GM12878 (cell line): ENCODE data around the gene SDK2. TPM values are rescaled to one million over a fixed set of nuclear protein-coding genes. Genes with fewer than 3 reads are reported as not detected.

Source experiments
- ATAC-seq: fragments of 200-7000 bp; cut with Tn5 transposase; 3 replicates; pipeline ENCODE4 v1.9.1; 2020; ENCODE audit warnings: mild to moderate bottlenecking, moderate library complexity
- BruUV-seq: library from RNA; stranded (reverse); fragments of 400-500 nt; replicated peaks from 2 replicates; lab custom pipeline; 2021; lab: Mats Ljungman, UMichigan
- CTCF ChIA-PET: fragments of 300-600 bp; sonication (Branson Sonifier 250); formaldehyde crosslinking; extraction: SDS; loops from one replicate; lab custom pipeline; 2021; ENCODE audit warnings: inconsistent platforms; lab: Yijun Ruan, JAX
- POLR2A ChIA-PET: fragments of 350-600 bp; formaldehyde crosslinking; extraction: SDS; loops from one replicate; lab custom pipeline; 2021; ENCODE audit warnings: inconsistent platforms; lab: Charles Lee
- RAD21 ChIA-PET: fragments of 300-600 bp; sonication (Branson Sonifier 250); formaldehyde crosslinking; loops from one replicate; lab custom pipeline; 2023; ENCODE audit warnings: antibody characterized with exemption; ENCODE audit not compliant: unreplicated experiment; lab: Charles Lee
- SMC1A ChIA-PET: fragments of 300-600 bp; sonication (Branson Sonifier 250); formaldehyde crosslinking; loops from one replicate; lab custom pipeline; 2023; ENCODE audit not compliant: unreplicated experiment, uncharacterized antibody; lab: Charles Lee
- DNase-seq: peaks from one replicate; pipeline ENCODE4 v3.0.0-alpha.2; 2011; ENCODE audit warnings: low read depth, low spot score
- FAIRE-seq: peaks from 3 replicates; lab custom pipeline; 2011; peaks lifted over from hg19 to GRCh38; lab: Jason Lieb, UNC
- H2AFZ ChIP-seq: 2 replicates; pipeline ENCODE4 v1.6.0; 2011; ENCODE audit warnings: low read depth, low read length, control low read depth; ENCODE audit not compliant: control insufficient read depth
- H3K27ac ChIP-seq: 2 replicates; pipeline ENCODE4 v1.5.1; 2011; ENCODE audit warnings: control low read depth; ENCODE audit not compliant: control insufficient read depth, insufficient read depth
- H3K27me3 ChIP-seq, 2 experiments: replicated peaks in 1 of 2; 2 replicates each; pipeline versions ENCODE4 v1.6.0 to v1.6.1; 2011; ENCODE audit warnings: low read length in 1 of 2; ENCODE audit not compliant: control insufficient read depth in 2 of 2, insufficient read depth in 2 of 2
- H3K36me3 ChIP-seq, 2 experiments: 2 replicates each; pipeline ENCODE4 v1.5.1; 2011; ENCODE audit warnings: low read length in 1 of 2; ENCODE audit not compliant: control insufficient read depth in 2 of 2, insufficient read depth in 2 of 2
- H3K4me1 ChIP-seq: 2 replicates; pipeline ENCODE4 v1.6.1; 2011; ENCODE audit warnings: mild to moderate bottlenecking, low read length, moderate library complexity, mixed read lengths; ENCODE audit not compliant: control insufficient read depth, insufficient read depth
- H3K4me2 ChIP-seq: 2 replicates; pipeline ENCODE4 v1.6.0; 2011; ENCODE audit warnings: control low read depth; ENCODE audit not compliant: control insufficient read depth, insufficient read depth
- H3K4me3 ChIP-seq: fragments of 200-600 bp; sonication (generic); 2 replicates; pipeline ENCODE4 v1.5.1; 2016
- H3K79me2 ChIP-seq: 2 replicates; pipeline ENCODE4 v1.6.0; 2011; ENCODE audit warnings: low read length; ENCODE audit not compliant: control insufficient read depth, insufficient read depth
- H3K9ac ChIP-seq: 2 replicates; pipeline ENCODE4 v1.8.0; 2011; ENCODE audit warnings: low read length, control low read depth, mixed read lengths; ENCODE audit not compliant: control insufficient read depth, insufficient read depth
- H3K9me3 ChIP-seq: replicated peaks from 3 replicates; pipeline ENCODE4 v1.5.1; 2011; ENCODE audit warnings: mild to moderate bottlenecking, low read length; ENCODE audit not compliant: control insufficient read depth, insufficient read depth
- H4K20me1 ChIP-seq: 2 replicates; pipeline ENCODE4 v1.6.0; 2011; ENCODE audit not compliant: control insufficient read depth, insufficient read depth
- BCLAF1 ChIP-seq: fragments of 450-650 bp; IDR thresholded peaks from 2 replicates; pipeline ENCODE4 v1.6.1; 2017; ENCODE audit warnings: antibody characterized with exemption, mild to moderate bottlenecking, moderate library complexity
- BRCA1 ChIP-seq: IDR thresholded peaks from 2 replicates; pipeline ENCODE4 v1.6.1; 2011; ENCODE audit warnings: low read depth, low read length, improper control_type of control experiment
- CBX5 ChIP-seq: sonication (generic); IDR thresholded peaks from 2 replicates; pipeline ENCODE4 v1.6.1; 2016; ENCODE audit warnings: low read depth, moderate library complexity, mild to moderate bottlenecking, inconsistent platforms
- CUX1 ChIP-seq: IDR thresholded peaks from 2 replicates; pipeline ENCODE4 v1.6.1; 2012; ENCODE audit warnings: improper control_type of control experiment, low read depth, low read length; ENCODE audit not compliant: insufficient replicate concordance
- DPF2 ChIP-seq: fragments of 450-650 bp; IDR thresholded peaks from 2 replicates; pipeline ENCODE4 v1.6.1; 2017; ENCODE audit warnings: mild to moderate bottlenecking
- EED ChIP-seq: sonication (generic); IDR thresholded peaks from 2 replicates; pipeline ENCODE4 v1.6.1; 2016; ENCODE audit warnings: antibody characterized with exemption, low read depth
- ETV6 ChIP-seq, 2 experiments: fragments of 450-650 bp in 1 of 2; IDR thresholded peaks in 1 of 2; conservative IDR thresholded peaks in 1 of 2; 2 replicates each; pipeline ENCODE4 v1.6.1; 2014; ENCODE audit warnings: antibody characterized with exemption in 1 of 2, borderline replicate concordance in 1 of 2, low read depth in 1 of 2, mild to moderate bottlenecking in 1 of 2, moderate library complexity in 1 of 2
- EZH2 ChIP-seq: IDR thresholded peaks from 2 replicates; pipeline ENCODE4 v1.6.1; 2012; ENCODE audit warnings: low read depth, mild to moderate bottlenecking, control low read depth, inconsistent platforms, low read length, borderline replicate concordance; ENCODE audit not compliant: control insufficient read depth
- KAT2A ChIP-seq: conservative IDR thresholded peaks from 2 replicates; pipeline ENCODE4 v1.6.1; 2011; ENCODE audit warnings: low read depth, low read length; ENCODE audit not compliant: control insufficient read depth
- LARP7 ChIP-seq: fragments of 450-650 bp; IDR thresholded peaks from 2 replicates; pipeline ENCODE4 v1.6.1; 2017; ENCODE audit warnings: mild to moderate bottlenecking
- MEF2A ChIP-seq: IDR thresholded peaks from 2 replicates; pipeline ENCODE4 v1.6.1; 2011; ENCODE audit warnings: low read depth, mild to moderate bottlenecking, low read length, moderate library complexity; ENCODE audit not compliant: insufficient read depth
- MEF2B ChIP-seq: fragments of 450-650 bp; IDR thresholded peaks from 2 replicates; pipeline ENCODE4 v1.6.1; 2018; ENCODE audit warnings: mild to moderate bottlenecking, moderate library complexity; ENCODE audit not compliant: partially characterized antibody, poor library complexity, severe bottlenecking
- POLR2A ChIP-seq: IDR thresholded peaks from 2 replicates; pipeline ENCODE4 v1.6.1; 2011; ENCODE audit warnings: low read depth, mild to moderate bottlenecking, low read length
- SIN3A ChIP-seq: IDR thresholded peaks from 2 replicates; pipeline ENCODE4 v1.6.1; 2012; ENCODE audit warnings: low read depth, low read length, improper control_type of control experiment
- SP1 ChIP-seq: IDR thresholded peaks from one replicate; pipeline ENCODE4 v1.6.1; 2011; ENCODE audit warnings: low read depth, low read length
- TAF1 ChIP-seq: IDR thresholded peaks from 2 replicates; pipeline ENCODE4 v1.6.1; 2011; ENCODE audit warnings: mild to moderate bottlenecking, low read depth, low read length, borderline replicate concordance
- ZSCAN29 ChIP-seq: fragments of 450-650 bp; IDR thresholded peaks from 2 replicates; pipeline ENCODE4 v1.6.1; 2017; ENCODE audit warnings: mild to moderate bottlenecking, moderate library complexity
- WGBS: methylation state at CpG from one replicate; pipeline ENCODE4 v1.1.6; 2016; ENCODE audit warnings: low lambda C conversion rate; ENCODE audit not compliant: insufficient replicate concordance, insufficient coverage; ENCODE audit errors: missing lambda C conversion rate; 5-methylcytosine and 5-hydroxymethylcytosine counted together
- in situ Hi-C: fragments of 300-500 bp; cut with MboI; formaldehyde crosslinking; loops from 9 replicates; pipeline ENCODE4 v1.14.3; 2018; ENCODE audit warnings: mixed read lengths
- intact Hi-C: fragments of 100-400 bp; cut with micrococcal nuclease; formaldehyde crosslinking; loops from one replicate; pipeline ENCODE4 v1.14.2; 2022; ENCODE audit not compliant: unreplicated experiment
- polyA plus RNA-seq, 11 experiments: library from polyadenylated mRNA; depleted of rRNA in 4 of 11; unstranded in 6 of 11; stranded (reverse) in 5 of 11; fragments of >200 nt; fragmentation: Nextera tagmentation in 4 of 11; fragmentation: Illumina TruSeq in 1 of 11; extraction: Ambion mirVana in 4 of 11; extraction: Trizol in 1 of 11; gene quantifications; 1 replicate in 1 of 11; 2 replicates in 10 of 11; pipeline versions ENCODE4 v1.2.1 to v1.2.3, GENCODE V29; 2011 to 2016; ENCODE audit warnings: inconsistent platforms in 2 of 11, missing spikeins in 2 of 11, low read depth in 1 of 11
- total RNA-seq, 4 experiments: library from RNA; depleted of rRNA in 3 of 4; stranded (reverse); fragments of >200 nt in 3 of 4; fragmentation: Illumina TruSeq in 1 of 4; extraction: Trizol in 1 of 4; gene quantifications; 2 replicates each; pipeline versions ENCODE4 v1.2.1 to v1.2.3, GENCODE V29; 2013 to 2021

SDK2 gene
- total and polyA plus RNA-seq, 10 of the 15 experiments (the other 5 are each of a cell fraction or from before 2014, with no cell fraction given): 0.03 to 0.08 (median 0.03) TPM; not detected in 7

GRCh38 chr17:73379826-73380225 is 264.4 kb downstream of the SDK2 start (continued):
- TF ChIP-seq CUX1: no peak
- TF ChIP-seq, all 136 proteins: peak for 0

- Histone ChIP-seq H3K4me3 (no peak overlapping the region), H3K79me2 (no peaks in the 10 kb centered on the region), H4K20me1 (no peaks in the 10 kb centered on the region), H3K9me3 (no peaks in the 10 kb centered on the region), H3K4me2 (no peak overlapping the region), H2AFZ (no peak overlapping the region), H3K27ac (no peak overlapping the region), H3K27me3 (no peaks in the 10 kb centered on the region; a peak in 1 of 4 replicates), H3K9ac (no peak overlapping the region), H3K4me1 (no peaks in the 10 kb centered on the region), H3K36me3 (no peaks in the 10 kb centered on the region)
- BruUV-seq: no TSS peak
- TF ChIP-seq DPF2: no peak
- no peak for TF ChIP-seq EED
- no peak for TF ChIP-seq BCLAF1
- no peak for TF ChIP-seq LARP7
- TF ChIP-seq EZH2: no peak
- TF ChIP-seq TAF1: no peak
- no peak for TF ChIP-seq CBX5
- no peak for TF ChIP-seq POLR2A
- TF ChIP-seq KAT2A: no peak
- no peak for TF ChIP-seq MEF2B
- no peak for TF ChIP-seq SP1
- no peak for TF ChIP-seq ZSCAN29
- no peak for TF ChIP-seq MEF2A
- TF ChIP-seq ETV6 (conservative IDR thresholded peaks at IDR 0.05 in 1 of 2, IDR thresholded peaks at IDR 0.05 in 1 of 2; ENCODE audit: borderline replicate concordance in 1 of 2, low read depth in 1 of 2): no peak
- TF ChIP-seq SIN3A: no peak
- TF ChIP-seq BRCA1: no peak
- RAD21 ChIA-PET: no interaction called here
- FAIRE-seq (no peak), DNase-seq (no peak), ATAC-seq (no peak)
- POLR2A ChIA-PET: no interaction called here
- whole genome bisulfite sequencing: 45% methylated on average over 19 of the region's 20 CpGs
- intact Hi-C loops (no loop called here), in situ Hi-C loops (no loop called here)
- CTCF ChIA-PET: interaction anchor here (1.2 kb wide), 1 partner anchor 9 kb away, joined by 3 read pairs; no protein-coding TSS in a partner anchor
- SMC1A ChIA-PET: no interaction called here
These were observed 265.2 kb downstream of the SDK2 start for GRCh38 chr17:73378974-73379470.
